OCI-LY1 (cell line): ENCODE results near the gene CHCHD6.

ENCODE experiments used
- EZH2 ChIP-seq: fragments of 200-600 bp; sonication (generic), shearing (Covaris generic); IDR thresholded peaks from 2 replicates; pipeline ENCODE4 v1.8.0; 2017; ENCODE audit warnings: borderline replicate concordance, mixed run types, mild to moderate bottlenecking, antibody characterized with exemption, low read length, moderate library complexity, mixed read lengths
- TF ChIP-seq, protein P1 (sequence below): fragments of 200-600 bp; sonication (generic), shearing (Covaris generic); IDR thresholded peaks from 2 replicates; pipeline ENCODE4 v1.5.1; 2017; ENCODE audit warnings: mild to moderate bottlenecking, antibody characterized with exemption, low read length, moderate library complexity, mixed read lengths

GRCh38 chr3:126998320-126998719, 294.3 kb downstream of the CHCHD6 start:
- TF ChIP-seq, protein P1, sequence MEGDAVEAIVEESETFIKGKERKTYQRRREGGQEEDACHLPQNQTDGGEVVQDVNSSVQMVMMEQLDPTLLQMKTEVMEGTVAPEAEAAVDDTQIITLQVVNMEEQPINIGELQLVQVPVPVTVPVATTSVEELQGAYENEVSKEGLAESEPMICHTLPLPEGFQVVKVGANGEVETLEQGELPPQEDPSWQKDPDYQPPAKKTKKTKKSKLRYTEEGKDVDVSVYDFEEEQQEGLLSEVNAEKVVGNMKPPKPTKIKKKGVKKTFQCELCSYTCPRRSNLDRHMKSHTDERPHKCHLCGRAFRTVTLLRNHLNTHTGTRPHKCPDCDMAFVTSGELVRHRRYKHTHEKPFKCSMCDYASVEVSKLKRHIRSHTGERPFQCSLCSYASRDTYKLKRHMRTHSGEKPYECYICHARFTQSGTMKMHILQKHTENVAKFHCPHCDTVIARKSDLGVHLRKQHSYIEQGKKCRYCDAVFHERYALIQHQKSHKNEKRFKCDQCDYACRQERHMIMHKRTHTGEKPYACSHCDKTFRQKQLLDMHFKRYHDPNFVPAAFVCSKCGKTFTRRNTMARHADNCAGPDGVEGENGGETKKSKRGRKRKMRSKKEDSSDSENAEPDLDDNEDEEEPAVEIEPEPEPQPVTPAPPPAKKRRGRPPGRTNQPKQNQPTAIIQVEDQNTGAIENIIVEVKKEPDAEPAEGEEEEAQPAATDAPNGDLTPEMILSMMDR: no peak
- TF ChIP-seq EZH2: no peak
